Measurements from ENCODE around the gene CAPN1. TPM values are rescaled to one million over a fixed set of nuclear protein-coding genes. Genes with fewer than 3 reads are reported as not detected.

Gene CAPN1
- total and polyA plus RNA-seq, 9 of the 15 experiments (the other 6 are each of a cell fraction or from before 2014, with no cell fraction given): 3.5 to 199 (median 61.6) TPM

- TF ChIP-seq RBM17 (IDR thresholded peaks at IDR 0.05; ENCODE audit: borderline replicate concordance, low read depth, low read length): no peak
- TF ChIP-seq KHSRP (IDR thresholded peaks at IDR 0.05): no peak
- no peak for TF ChIP-seq TGIF2 (CRISPR knock-in tag; IDR thresholded peaks at IDR 0.05)
- 0 out of 2 replicates have a peak, but pooled peaks have one; percentile 7 for TF ChIP-seq SMC3 (conservative IDR thresholded peaks at IDR 0.05; ENCODE audit: insufficient read depth, low read depth, low read length)
- TF ChIP-seq MBD2 (IDR thresholded peaks at IDR 0.05; ENCODE audit: borderline replicate concordance, low read depth): peak; percentile 93
- TF ChIP-seq MLLT1 (IDR thresholded peaks at IDR 0.05): peak in 1 of 2 experiments; percentile 17; a peak in 1 of 4 replicates
- no peak for TF ChIP-seq MYNN (IDR thresholded peaks at IDR 0.05)
- no peak for TF ChIP-seq MYNN (CRISPR knock-in tag; IDR thresholded peaks at IDR 0.05)
- peak; percentile 81 for TF ChIP-seq POLR2AphosphoS5 (IDR thresholded peaks at IDR 0.05; ENCODE audit: control insufficient read depth, insufficient read depth, low read depth, low read length)
- peak; percentile 53 for TF ChIP-seq E2F1 (CRISPR knock-in tag; IDR thresholded peaks at IDR 0.05)
- peak; percentile 94 for TF ChIP-seq PCBP1 (IDR thresholded peaks at IDR 0.05; ENCODE audit: low read depth, low read length, poor library complexity, severe bottlenecking)
- no peak for TF ChIP-seq ATF4 (CRISPR knock-in tag; IDR thresholded peaks at IDR 0.05)
- TF ChIP-seq ZHX1 (conservative IDR thresholded peaks at IDR 0.05; ENCODE audit: low read length): peak; percentile 39; the same call in 1 of the 2 replicates
- TF ChIP-seq ZNF696 (CRISPR knock-in tag; conservative IDR thresholded peaks at IDR 0.05): no peak
- peak; percentile 81 for TF ChIP-seq C11orf30 (IDR thresholded peaks at IDR 0.05; ENCODE audit: low read depth)
- TF ChIP-seq FOSL1 (tag; conservative IDR thresholded peaks at IDR 0.05): peak; percentile 76
- 0 out of 2 replicates have a peak, but pooled peaks have one; percentile 3 for TF ChIP-seq TCF7 (IDR thresholded peaks at IDR 0.05; ENCODE audit: borderline replicate concordance)
- TF ChIP-seq JUNB (CRISPR knock-in tag; conservative IDR thresholded peaks at IDR 0.05): no peak
Measured at GRCh38 chr11:65134240-65134951, 47.3 kb upstream of the CAPN1 start, which contains the start of gene SYVN1 (continued).

Measured in K562 (cell line).